Neutrophil (primary cell): Measurements from ENCODE around the gene CNR2.
A peak's percentile ranks its signal among the peaks of the same experiment; 100 is the strongest.

Experiments
- H3K27ac ChIP-seq: fragments of 200-600 bp; sonication (generic); 2 replicates; pipeline ENCODE4 v1.5.1; 2016; ENCODE audit warnings: mild to moderate bottlenecking, moderate library complexity
- H3K27me3 ChIP-seq: fragments of 200-600 bp; sonication (generic); 2 replicates; pipeline ENCODE4 v1.6.0; 2016; ENCODE audit warnings: mild to moderate bottlenecking
- H3K36me3 ChIP-seq: fragments of 200-600 bp; sonication (generic); 2 replicates; pipeline ENCODE4 v1.5.1; 2017
- H3K4me1 ChIP-seq, 2 experiments: fragments of 200-600 bp in 1 of 2; sonication (generic) in 1 of 2; 1 replicate in 1 of 2; 2 replicates in 1 of 2; pipeline versions ENCODE4 v1.5.1 to v1.6.1; 2013 to 2016; ENCODE audit warnings: low read depth in 1 of 2, low read length in 1 of 2, mild to moderate bottlenecking in 1 of 2, moderate library complexity in 1 of 2; ENCODE audit not compliant: control insufficient read depth in 1 of 2, insufficient read depth in 1 of 2
- H3K4me3 ChIP-seq, 2 experiments: fragments of 200-600 bp in 1 of 2; sonication (generic) in 1 of 2; 1 replicate in 1 of 2; 2 replicates in 1 of 2; pipeline ENCODE4 v1.5.1; 2013 to 2016; ENCODE audit warnings: low read depth in 1 of 2, low read length in 1 of 2, mild to moderate bottlenecking in 1 of 2, moderate library complexity in 1 of 2
- H3K9me3 ChIP-seq: fragments of 200-600 bp; sonication (generic); 2 replicates; pipeline ENCODE4 v1.5.1; 2016
- TF ChIP-seq, protein P1 (sequence below): fragments of 200-600 bp; sonication (generic); IDR thresholded peaks from 2 replicates; pipeline ENCODE4 v1.5.1; 2016; ENCODE audit warnings: antibody characterized with exemption

The CNR2 gene

DNA sequence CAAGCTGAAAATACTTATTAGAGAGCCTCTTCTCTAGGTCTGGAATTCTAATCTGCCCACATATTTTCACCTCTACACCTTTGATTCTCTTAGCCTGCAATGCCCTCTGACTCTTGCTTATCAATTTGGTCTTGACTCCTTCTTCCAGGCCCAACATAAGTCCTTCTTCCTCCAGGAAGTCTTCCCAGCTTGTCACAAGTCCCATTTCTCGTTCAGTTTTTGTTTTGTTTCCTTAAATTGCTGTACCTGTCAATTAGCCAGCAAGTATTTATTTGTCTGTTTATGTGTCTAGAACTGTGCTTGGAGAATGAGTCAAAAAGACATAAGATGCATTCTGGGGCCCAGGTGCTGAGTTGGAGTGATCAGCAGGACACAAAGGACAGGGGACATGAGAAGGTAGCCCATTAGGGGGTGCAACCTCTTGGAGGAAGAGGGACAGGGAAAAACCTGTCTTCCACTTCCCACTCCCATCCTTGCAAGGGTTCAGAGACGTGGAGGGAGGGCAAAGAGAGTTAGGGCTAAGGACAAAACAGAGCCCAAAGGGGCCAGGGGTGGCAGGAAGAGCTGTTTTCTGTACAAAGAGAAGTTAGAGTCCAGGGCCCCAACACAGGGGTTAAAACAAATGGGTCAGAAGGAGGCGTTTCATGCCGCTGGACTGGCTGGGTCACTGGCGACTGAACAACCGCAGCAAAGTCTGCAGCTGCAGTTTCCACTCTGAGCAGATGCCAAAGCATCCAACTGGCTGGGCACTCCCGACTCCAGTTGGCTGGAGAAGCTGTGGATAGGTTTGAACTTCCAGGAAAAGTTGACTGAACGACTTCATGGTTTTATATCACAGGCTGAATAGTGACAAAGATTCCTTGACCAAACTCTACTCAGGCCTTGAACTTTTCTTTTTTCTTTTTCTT is 10.7 kb upstream of the CNR2 start:
- H3K4me1 ChIP-seq: no peaks in the 10 kb centered on the region
- no peaks in the 10 kb centered on the region for H3K27me3 ChIP-seq
- no peak overlapping the region for H3K27ac ChIP-seq
- TF ChIP-seq, protein P1, sequence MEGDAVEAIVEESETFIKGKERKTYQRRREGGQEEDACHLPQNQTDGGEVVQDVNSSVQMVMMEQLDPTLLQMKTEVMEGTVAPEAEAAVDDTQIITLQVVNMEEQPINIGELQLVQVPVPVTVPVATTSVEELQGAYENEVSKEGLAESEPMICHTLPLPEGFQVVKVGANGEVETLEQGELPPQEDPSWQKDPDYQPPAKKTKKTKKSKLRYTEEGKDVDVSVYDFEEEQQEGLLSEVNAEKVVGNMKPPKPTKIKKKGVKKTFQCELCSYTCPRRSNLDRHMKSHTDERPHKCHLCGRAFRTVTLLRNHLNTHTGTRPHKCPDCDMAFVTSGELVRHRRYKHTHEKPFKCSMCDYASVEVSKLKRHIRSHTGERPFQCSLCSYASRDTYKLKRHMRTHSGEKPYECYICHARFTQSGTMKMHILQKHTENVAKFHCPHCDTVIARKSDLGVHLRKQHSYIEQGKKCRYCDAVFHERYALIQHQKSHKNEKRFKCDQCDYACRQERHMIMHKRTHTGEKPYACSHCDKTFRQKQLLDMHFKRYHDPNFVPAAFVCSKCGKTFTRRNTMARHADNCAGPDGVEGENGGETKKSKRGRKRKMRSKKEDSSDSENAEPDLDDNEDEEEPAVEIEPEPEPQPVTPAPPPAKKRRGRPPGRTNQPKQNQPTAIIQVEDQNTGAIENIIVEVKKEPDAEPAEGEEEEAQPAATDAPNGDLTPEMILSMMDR: no peak
- H3K4me3 ChIP-seq: no peak overlapping the region
- no peaks in the 10 kb centered on the region for H3K9me3 ChIP-seq
- no peaks in the 10 kb centered on the region for H3K36me3 ChIP-seq

DNA sequence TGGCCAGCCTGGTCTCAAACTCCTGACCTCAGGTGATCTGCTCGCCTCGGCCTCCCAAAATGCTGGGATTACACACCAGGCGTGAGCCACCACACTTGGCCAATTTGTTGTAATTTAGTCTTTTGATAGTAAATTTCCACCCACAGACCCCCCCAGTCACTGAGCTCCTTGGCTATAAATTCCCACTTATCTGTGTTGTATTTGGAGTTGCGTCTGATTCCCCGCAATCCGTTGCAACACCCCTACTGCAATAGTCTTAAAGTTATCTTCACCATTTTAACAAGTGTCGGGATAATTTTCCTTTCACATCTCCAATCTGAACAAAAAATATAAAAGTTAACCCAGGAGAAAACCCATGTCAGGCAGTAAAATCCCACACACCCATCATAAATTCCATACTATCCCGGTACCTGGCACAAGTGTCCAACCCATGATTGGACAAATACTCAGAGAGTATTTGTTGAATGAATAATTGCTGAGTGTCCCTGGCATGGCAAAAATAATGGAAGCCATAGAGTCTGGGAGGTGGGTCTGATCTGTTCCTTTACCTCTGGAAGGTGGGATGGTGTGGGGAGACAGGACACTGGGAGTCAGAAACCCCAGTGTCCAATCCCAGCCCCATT is 9.3 kb upstream of the CNR2 start:
- H3K4me3 ChIP-seq: no peak overlapping the region
- TF ChIP-seq, protein P1: no peak
- no peaks in the 10 kb centered on the region for H3K9me3 ChIP-seq

GRCh38 chr1:23916209-23917131 is 3.3 kb upstream of the CNR2 start:
- H3K27me3 ChIP-seq: no peaks in the 10 kb centered on the region
- H3K4me3 ChIP-seq: peak overlapping the region; percentile 30 to 35
- TF ChIP-seq, protein P1: peak; percentile 64
- H3K27ac ChIP-seq: peak overlapping the region; percentile 85
- H3K9me3 ChIP-seq: no peaks in the 10 kb centered on the region
- H3K36me3 ChIP-seq: no peaks in the 10 kb centered on the region
- peaks cover 37 to 39% of the 10 kb centered on the region in 2 experiments for H3K4me1 ChIP-seq

More for the DNA sequence above, 9.3 kb upstream of the CNR2 start:
- Histone ChIP-seq H3K36me3 (no peaks in the 10 kb centered on the region), H3K27me3 (no peaks in the 10 kb centered on the region), H3K4me1 (no peaks in the 10 kb centered on the region), H3K27ac (no peak overlapping the region)

- Histone ChIP-seq H3K36me3 (no peaks in the 10 kb centered on the region), H3K27ac (peak overlapping the region; percentile 85), H3K27me3 (no peaks in the 10 kb centered on the region), H3K9me3 (no peaks in the 10 kb centered on the region), H3K4me3 (no peak overlapping the region), H3K4me1 (peaks cover 46 to 47% of the 10 kb centered on the region in 2 experiments)
- TF ChIP-seq, protein P1: no peak
Observed at GRCh38 chr1:23915466-23915865, 2.3 kb upstream of the CNR2 start.

DNA sequence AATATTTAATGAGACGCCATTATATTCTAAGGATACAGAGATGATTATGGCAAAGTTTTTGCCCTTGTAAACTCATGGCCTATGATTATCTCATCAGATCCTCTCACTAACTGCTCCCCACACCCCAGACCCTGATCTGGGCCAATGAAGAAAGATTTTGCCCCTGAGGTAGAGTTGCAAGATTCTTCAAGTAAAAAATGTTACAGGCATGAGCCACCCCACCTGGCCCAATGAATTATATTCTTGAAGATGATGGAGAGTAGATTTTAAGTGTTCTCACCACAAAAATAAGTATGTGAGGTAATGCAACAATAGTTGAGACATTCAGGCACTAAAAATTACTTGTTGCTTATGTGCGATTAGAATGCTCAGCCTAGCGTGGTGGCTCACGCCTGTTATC is 1.8 kb upstream of the CNR2 start:
- TF ChIP-seq, protein P1: no peak
- peaks cover 46 to 47% of the 10 kb centered on the region in 2 experiments for H3K4me1 ChIP-seq
- H3K9me3 ChIP-seq: no peaks in the 10 kb centered on the region
- H3K27ac ChIP-seq: peak overlapping the region; percentile 29
- H3K4me3 ChIP-seq: no peak overlapping the region
- H3K36me3 ChIP-seq: no peaks in the 10 kb centered on the region
- H3K27me3 ChIP-seq: no peaks in the 10 kb centered on the region
